Endodermal cell (in vitro differentiated cells): ENCODE data around the gene GMPPB. TPM values are rescaled to one million over a fixed set of nuclear protein-coding genes. Genes with fewer than 3 reads are reported as not detected.

Source experiments
- DNase-seq: peaks from one replicate; pipeline ENCODE4 v3.0.0-alpha.2; 2017
- H3K27ac ChIP-seq: 2 replicates; pipeline ENCODE4 v1.5.1; 2013; ENCODE audit warnings: mild to moderate bottlenecking, low read depth, low read length, moderate library complexity
- H3K27me3 ChIP-seq: 2 replicates; pipeline ENCODE4 v1.6.1; 2013; ENCODE audit warnings: mild to moderate bottlenecking, low read length, moderate library complexity; ENCODE audit not compliant: insufficient read depth, control insufficient read depth, poor library complexity, severe bottlenecking
- H3K36me3 ChIP-seq: 2 replicates; pipeline ENCODE4 v1.7.0; 2013; ENCODE audit warnings: mild to moderate bottlenecking, low read length, moderate library complexity; ENCODE audit not compliant: control insufficient read depth, insufficient read depth
- H3K4me1 ChIP-seq: one replicate; pipeline ENCODE4 v1.7.0; 2013; ENCODE audit warnings: low read length; ENCODE audit not compliant: control insufficient read depth, insufficient read depth
- H3K4me3 ChIP-seq: 2 replicates; pipeline ENCODE4 v1.5.1; 2013; ENCODE audit warnings: mild to moderate bottlenecking, low read length, moderate library complexity
- H3K9ac ChIP-seq: 2 replicates; pipeline ENCODE4 v1.6.1; 2013; ENCODE audit warnings: mild to moderate bottlenecking, low read length, moderate library complexity; ENCODE audit not compliant: poor library complexity, severe bottlenecking; ENCODE audit errors: extremely low read depth
- H3K9me3 ChIP-seq: 2 replicates; pipeline ENCODE4 v1.6.1; 2013; ENCODE audit warnings: mild to moderate bottlenecking, low read length, moderate library complexity; ENCODE audit not compliant: control insufficient read depth
- H3K27ac Mint-ChIP-seq: 2 replicates; pipeline ENCODE4 v1.8.0; 2020; ENCODE audit warnings: mixed read lengths
- H3K27me3 Mint-ChIP-seq: 2 replicates; pipeline ENCODE4 v1.8.0; 2021; ENCODE audit warnings: mild to moderate bottlenecking, mixed read lengths; ENCODE audit not compliant: insufficient read depth
- H3K36me3 Mint-ChIP-seq: 2 replicates; pipeline ENCODE4 v1.8.0; 2020; ENCODE audit warnings: low read depth, mixed read lengths
- H3K4me1 Mint-ChIP-seq: 2 replicates; pipeline ENCODE4 v1.8.0; 2020; ENCODE audit warnings: mixed read lengths
- H3K4me3 Mint-ChIP-seq: 2 replicates; pipeline ENCODE4 v1.8.0; 2020; ENCODE audit warnings: mild to moderate bottlenecking, moderate library complexity, mixed read lengths
- H3K9me3 Mint-ChIP-seq: 2 replicates; pipeline ENCODE4 v1.8.0; 2020; ENCODE audit warnings: mild to moderate bottlenecking, mixed read lengths
- CTCF ChIP-seq: fragments of 200-600 bp; sonication (generic); conservative IDR thresholded peaks from 2 replicates; pipeline ENCODE4 v1.5.0; 2021; ENCODE audit warnings: antibody characterized with exemption, mild to moderate bottlenecking
- WGBS, 2 experiments: methylation state at CpG; one replicate each; pipeline versions ENCODE4 v1.1.5 to v1.1.7; 2013; ENCODE audit warnings: missing lambda C conversion rate in 2 of 2, mixed read lengths in 1 of 2; ENCODE audit not compliant: insufficient coverage in 1 of 2, insufficient read length in 1 of 2; 5-methylcytosine and 5-hydroxymethylcytosine counted together
- total RNA-seq, 2 donors: library from RNA; stranded (reverse); fragmentation: NEBNext Ultra II Directional in 1 of 2; extraction: Animal tissue kit (Norgen Biotek cat#: 25700) in 1 of 2; gene quantifications; 2 replicates in 1 of 2; 3 replicates in 1 of 2; pipeline ENCODE4 v1.2.1, GENCODE V29; 2021

GMPPB gene
- total RNA-seq, 2 donors from 2014 or later, result 35.5 to 38.2 TPM

GRCh38 chr3:49761661-49762060 is 37.9 kb upstream of the GMPPB start:
- Mint-ChIP-seq H3K27ac (no peak overlapping the region), H3K4me1 (peaks cover 8% of the 10 kb centered on the region), H3K9me3 (no peaks in the 10 kb centered on the region), H3K4me3 (no peak overlapping the region), H3K36me3 (peaks cover 30% of the 10 kb centered on the region), H3K27me3 (no peaks in the 10 kb centered on the region)
- TF ChIP-seq CTCF, result no peak
- Histone ChIP-seq H3K9ac (no peak overlapping the region), H3K27me3 (no peaks in the 10 kb centered on the region), H3K27ac (no peak overlapping the region), H3K4me3 (no peak overlapping the region), H3K36me3 (peaks cover 34% of the 10 kb centered on the region), H3K9me3 (no peaks in the 10 kb centered on the region), H3K4me1 (no peaks in the 10 kb centered on the region)
- WGBS, 2 experiments, result 89 to 95% methylated on average over 3 of the region's 3 CpGs
- no peak for DNase-seq

- Mint-ChIP-seq H3K4me3 (no peak overlapping the region), H3K9me3 (no peaks in the 10 kb centered on the region), H3K27ac (peak overlapping the region; percentile 46), H3K27me3 (no peaks in the 10 kb centered on the region), H3K36me3 (peaks cover 18% of the 10 kb centered on the region), H3K4me1 (peaks cover 17% of the 10 kb centered on the region)
- H3K36me3 ChIP-seq, result peaks cover 19% of the 10 kb centered on the region
- WGBS, 2 experiments, result 80% methylated on average over 1 of the region's 1 CpG; no CpG with 5 or more reads in 1 of the 2 experiments
- H3K9ac ChIP-seq, result no peak overlapping the region
- peaks cover 10% of the 10 kb centered on the region for H3K4me1 ChIP-seq
- H3K27me3 ChIP-seq, result no peaks in the 10 kb centered on the region
- H3K4me3 ChIP-seq, result no peak overlapping the region
- no peak for TF ChIP-seq CTCF
- no peak overlapping the region for H3K27ac ChIP-seq
- H3K9me3 ChIP-seq, result no peaks in the 10 kb centered on the region
- no peak for DNase-seq
Measured at GRCh38 chr3:49759226-49759625, 35.5 kb upstream of the GMPPB start.

- peaks cover 19% of the 10 kb centered on the region for H3K36me3 Mint-ChIP-seq
- peak; percentile 62 for DNase-seq
- H3K4me3 Mint-ChIP-seq, result no peak overlapping the region
- H3K4me3 ChIP-seq, result peak overlapping the region; percentile 47
- no peaks in the 10 kb centered on the region for H3K9me3 ChIP-seq
- H3K27me3 Mint-ChIP-seq, result no peaks in the 10 kb centered on the region
- H3K9ac ChIP-seq, result no peak overlapping the region
- peaks cover 10% of the 10 kb centered on the region for H3K4me1 ChIP-seq
- no peaks in the 10 kb centered on the region for H3K27me3 ChIP-seq
- H3K9me3 Mint-ChIP-seq, result no peaks in the 10 kb centered on the region
- H3K27ac ChIP-seq, result no peak overlapping the region
- peaks cover 17% of the 10 kb centered on the region for H3K4me1 Mint-ChIP-seq
- peaks cover 13% of the 10 kb centered on the region for H3K36me3 ChIP-seq
- peak overlapping the region; percentile 50 for H3K27ac Mint-ChIP-seq
- 43 to 79% methylated on average over 2 of the region's 2 CpGs for WGBS, 2 experiments
- TF ChIP-seq CTCF, result no peak
Measured at GRCh38 chr3:49757197-49757596, 33.4 kb upstream of the GMPPB start.
